ENCODE results near the gene NEK6.
A peak's percentile ranks its signal among the peaks of the same experiment; 100 is the strongest.

NEK6 gene

GRCh38 chr9:124259158-124259808, 1.5 kb downstream of the NEK6 start:
- ATAC-seq (replicated peaks) (no peak), DNase-seq (no peak)
- H3K36me3 Mint-ChIP-seq (ENCODE audit: insufficient read depth) = peaks cover 10% of the 10 kb centered on the region
- H3K27me3 Mint-ChIP-seq = no peaks in the 10 kb centered on the region
- peak overlapping the region; percentile 96 to 99 for H3K4me3 Mint-ChIP-seq
- no peaks in the 10 kb centered on the region for H3K9me3 Mint-ChIP-seq
- peaks cover 37 to 39% of the 10 kb centered on the region in 2 donors for H3K4me1 Mint-ChIP-seq (ENCODE audit: low read depth in 2 of 2)
- H3K27ac Mint-ChIP-seq = peak overlapping the region in 1 of 2 donors; percentile 93

- H3K4me1 Mint-ChIP-seq (ENCODE audit: low read depth in 2 of 2) = peaks cover 40 to 41% of the 10 kb centered on the region in 2 donors
- H3K36me3 Mint-ChIP-seq (ENCODE audit: insufficient read depth) = peaks cover 10% of the 10 kb centered on the region
- no peaks in the 10 kb centered on the region for H3K27me3 Mint-ChIP-seq
- DNase-seq (no peak), ATAC-seq (replicated peaks) (no peak)
- no peaks in the 10 kb centered on the region for H3K9me3 Mint-ChIP-seq
- peak overlapping the region in 1 of 2 donors; percentile 6 for H3K4me3 Mint-ChIP-seq
- peak overlapping the region in 1 of 2 donors; percentile 35 for H3K27ac Mint-ChIP-seq
These were observed 3.2 kb downstream of the NEK6 start for GRCh38 chr9:124260769-124261603.

- Mint-ChIP-seq H3K9me3 (no peaks in the 10 kb centered on the region), H3K27me3 (no peaks in the 10 kb centered on the region), H3K36me3 (ENCODE audit: insufficient read depth) (peaks cover 10% of the 10 kb centered on the region), H3K27ac (peak overlapping the region in 1 of 2 donors; percentile 69), H3K4me1 (ENCODE audit: low read depth in 2 of 2) (peaks cover 42 to 46% of the 10 kb centered on the region in 2 donors), H3K4me3 (no peak overlapping the region)
- ATAC-seq (replicated peaks) (no peak), DNase-seq (no peak)
These were observed 4.2 kb downstream of the NEK6 start for GRCh38 chr9:124261736-124262648.

GRCh38 chr9:124262649-124262972, 4.9 kb downstream of the NEK6 start:
- Mint-ChIP-seq H3K27me3 (no peaks in the 10 kb centered on the region), H3K27ac (no peak overlapping the region), H3K9me3 (no peaks in the 10 kb centered on the region), H3K4me3 (no peak overlapping the region), H3K36me3 (ENCODE audit: insufficient read depth) (peaks cover 7% of the 10 kb centered on the region), H3K4me1 (ENCODE audit: low read depth in 2 of 2) (peaks cover 37 to 44% of the 10 kb centered on the region in 2 donors)
- ATAC-seq (replicated peaks) = no peak
- DNase-seq = no peak

GRCh38 chr9:124263213-124263612, 5.5 kb downstream of the NEK6 start:
- no peak for ATAC-seq (replicated peaks)
- H3K4me3 Mint-ChIP-seq = no peak overlapping the region
- H3K9me3 Mint-ChIP-seq = no peaks in the 10 kb centered on the region
- peaks cover 36 to 43% of the 10 kb centered on the region in 2 donors for H3K4me1 Mint-ChIP-seq (ENCODE audit: low read depth in 2 of 2)
- H3K36me3 Mint-ChIP-seq (ENCODE audit: insufficient read depth) = peaks cover 5% of the 10 kb centered on the region
- no peak for DNase-seq
- no peaks in the 10 kb centered on the region for H3K27me3 Mint-ChIP-seq
- H3K27ac Mint-ChIP-seq = no peak overlapping the region

- no peak for ATAC-seq (replicated peaks)
- no peaks in the 10 kb centered on the region for H3K9me3 Mint-ChIP-seq
- H3K4me3 Mint-ChIP-seq = no peak overlapping the region
- no peak overlapping the region for H3K27ac Mint-ChIP-seq
- peaks cover 3% of the 10 kb centered on the region for H3K36me3 Mint-ChIP-seq (ENCODE audit: insufficient read depth)
- no peak for DNase-seq
- H3K4me1 Mint-ChIP-seq (ENCODE audit: low read depth in 2 of 2) = peaks cover 32 to 41% of the 10 kb centered on the region in 2 donors
- no peaks in the 10 kb centered on the region for H3K27me3 Mint-ChIP-seq
These were observed 6.2 kb downstream of the NEK6 start for GRCh38 chr9:124263800-124264426.

- Mint-ChIP-seq H3K9me3 (no peaks in the 10 kb centered on the region), H3K4me3 (no peak overlapping the region), H3K36me3 (ENCODE audit: insufficient read depth) (peaks cover 5% of the 10 kb centered on the region), H3K4me1 (ENCODE audit: low read depth in 2 of 2) (peaks cover 27 to 37% of the 10 kb centered on the region in 2 donors), H3K27ac (no peak overlapping the region), H3K27me3 (no peaks in the 10 kb centered on the region)
- peak; percentile 41 for ATAC-seq (replicated peaks)
- no peak for DNase-seq
These were observed 7.1 kb downstream of the NEK6 start for GRCh38 chr9:124264823-124265233.

GRCh38 chr9:124265551-124265950, 7.8 kb downstream of the NEK6 start:
- DNase-seq (no peak), ATAC-seq (replicated peaks) (no peak)
- Mint-ChIP-seq H3K9me3 (no peaks in the 10 kb centered on the region), H3K27me3 (no peaks in the 10 kb centered on the region), H3K4me1 (ENCODE audit: low read depth in 2 of 2) (peaks cover 25 to 37% of the 10 kb centered on the region in 2 donors), H3K36me3 (ENCODE audit: insufficient read depth) (peaks cover 3% of the 10 kb centered on the region), H3K27ac (peak overlapping the region in 1 of 2 donors; percentile 79), H3K4me3 (no peak overlapping the region)

GRCh38 chr9:124266139-124266825, 8.5 kb downstream of the NEK6 start:
- Mint-ChIP-seq H3K27me3 (no peaks in the 10 kb centered on the region), H3K36me3 (ENCODE audit: insufficient read depth) (peaks cover 2% of the 10 kb centered on the region), H3K27ac (peak overlapping the region; percentile 44 to 79), H3K9me3 (no peaks in the 10 kb centered on the region), H3K4me1 (ENCODE audit: low read depth in 2 of 2) (peaks cover 18 to 36% of the 10 kb centered on the region in 2 donors), H3K4me3 (no peak overlapping the region)
- DNase-seq (no peak), ATAC-seq (replicated peaks) (no peak)

- Mint-ChIP-seq H3K27me3 (no peaks in the 10 kb centered on the region), H3K4me1 (ENCODE audit: low read depth in 2 of 2) (peaks cover 14 to 32% of the 10 kb centered on the region in 2 donors), H3K4me3 (peak overlapping the region in 1 of 2 donors; percentile 3), H3K27ac (peak overlapping the region in 1 of 2 donors; percentile 44), H3K36me3 (ENCODE audit: insufficient read depth) (peaks cover 2% of the 10 kb centered on the region), H3K9me3 (no peaks in the 10 kb centered on the region)
- no peak for DNase-seq
- no peak for ATAC-seq (replicated peaks)
These were observed 9.1 kb downstream of the NEK6 start for GRCh38 chr9:124266826-124267201.

- peak overlapping the region in 1 of 2 donors; percentile 44 for H3K27ac Mint-ChIP-seq
- H3K9me3 Mint-ChIP-seq = no peaks in the 10 kb centered on the region
- peak overlapping the region in 1 of 2 donors; percentile 3 for H3K4me3 Mint-ChIP-seq
- peaks cover 2% of the 10 kb centered on the region for H3K36me3 Mint-ChIP-seq (ENCODE audit: insufficient read depth)
- DNase-seq (no peak), ATAC-seq (replicated peaks) (no peak)
- H3K27me3 Mint-ChIP-seq = no peaks in the 10 kb centered on the region
- H3K4me1 Mint-ChIP-seq (ENCODE audit: low read depth in 2 of 2) = peaks cover 14 to 29% of the 10 kb centered on the region in 2 donors
These were observed 9.6 kb downstream of the NEK6 start for GRCh38 chr9:124267271-124267807.

GRCh38 chr9:124268248-124268647, 10.5 kb downstream of the NEK6 start:
- Mint-ChIP-seq H3K27me3 (no peaks in the 10 kb centered on the region), H3K4me1 (ENCODE audit: low read depth in 2 of 2) (peaks cover 14 to 34% of the 10 kb centered on the region in 2 donors), H3K36me3 (ENCODE audit: insufficient read depth) (peaks cover 2% of the 10 kb centered on the region), H3K4me3 (no peak overlapping the region), H3K9me3 (no peaks in the 10 kb centered on the region), H3K27ac (no peak overlapping the region)
- DNase-seq (no peak), ATAC-seq (replicated peaks) (no peak)

Data from effector memory CD8-positive, alpha-beta T cell (primary cell).